HG03442 (cell line): ENCODE data around the gene KSR1.

Experiments used
- ATAC-seq: cut with Tn5 transposase; IDR thresholded peaks from one replicate; pipeline ENCODE4 v1.9.1; 2021; ENCODE audit warnings: mild to moderate bottlenecking, moderate library complexity; ENCODE audit not compliant: unreplicated experiment

The KSR1 gene

GRCh38 chr17:27566671-27567562 is 110.7 kb downstream of the KSR1 start:
- no peak for ATAC-seq

GRCh38 chr17:27567563-27567859 is 111.3 kb downstream of the KSR1 start:
- no peak for ATAC-seq

- ATAC-seq: no peak
These were observed 112.0 kb downstream of the KSR1 start for GRCh38 chr17:27568216-27568615.

DNA sequence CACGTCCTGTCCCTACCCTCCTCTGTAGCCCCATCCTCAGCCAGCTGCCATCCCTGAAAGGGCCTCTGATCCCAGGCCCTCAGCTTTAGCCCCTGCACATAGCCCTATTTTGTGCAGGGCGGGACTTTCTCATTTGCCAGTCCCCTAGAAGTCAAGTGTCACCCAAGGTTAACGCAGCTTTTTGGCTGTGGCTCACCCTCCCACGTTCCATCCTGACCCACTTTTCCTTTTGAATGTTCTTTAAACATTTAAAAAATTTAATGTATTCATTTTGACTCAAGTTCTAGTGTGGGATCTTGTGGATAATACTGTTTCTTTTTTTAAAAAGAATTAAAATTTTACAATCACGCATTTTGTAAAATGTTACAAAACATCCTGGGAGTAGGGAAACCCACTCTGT is 112.6 kb downstream of the KSR1 start:
- no peak for ATAC-seq

DNA sequence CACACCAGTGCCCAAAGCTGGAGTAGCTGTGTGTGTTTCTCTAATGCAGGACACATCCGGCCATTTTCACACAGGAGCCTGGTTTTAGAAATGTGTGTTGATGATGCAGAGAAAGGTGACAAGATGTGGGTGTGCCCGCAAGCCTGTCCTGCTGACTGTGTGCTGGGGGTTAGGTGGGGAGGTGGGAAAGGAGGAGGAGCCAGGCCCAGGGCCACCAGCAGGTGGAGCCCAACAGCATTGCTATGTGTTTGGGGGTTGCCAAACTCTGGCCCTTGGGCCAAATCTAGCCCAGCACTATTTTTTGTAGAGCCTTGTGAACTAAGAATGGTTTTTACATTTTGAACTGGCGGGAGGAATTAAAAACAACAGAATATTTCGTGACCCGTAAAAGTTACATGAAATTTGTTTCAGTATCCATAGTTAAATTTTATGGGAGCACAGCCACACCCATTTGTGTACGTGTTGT is 113.0 kb downstream of the KSR1 start:
- peak; percentile 54 for ATAC-seq

DNA sequence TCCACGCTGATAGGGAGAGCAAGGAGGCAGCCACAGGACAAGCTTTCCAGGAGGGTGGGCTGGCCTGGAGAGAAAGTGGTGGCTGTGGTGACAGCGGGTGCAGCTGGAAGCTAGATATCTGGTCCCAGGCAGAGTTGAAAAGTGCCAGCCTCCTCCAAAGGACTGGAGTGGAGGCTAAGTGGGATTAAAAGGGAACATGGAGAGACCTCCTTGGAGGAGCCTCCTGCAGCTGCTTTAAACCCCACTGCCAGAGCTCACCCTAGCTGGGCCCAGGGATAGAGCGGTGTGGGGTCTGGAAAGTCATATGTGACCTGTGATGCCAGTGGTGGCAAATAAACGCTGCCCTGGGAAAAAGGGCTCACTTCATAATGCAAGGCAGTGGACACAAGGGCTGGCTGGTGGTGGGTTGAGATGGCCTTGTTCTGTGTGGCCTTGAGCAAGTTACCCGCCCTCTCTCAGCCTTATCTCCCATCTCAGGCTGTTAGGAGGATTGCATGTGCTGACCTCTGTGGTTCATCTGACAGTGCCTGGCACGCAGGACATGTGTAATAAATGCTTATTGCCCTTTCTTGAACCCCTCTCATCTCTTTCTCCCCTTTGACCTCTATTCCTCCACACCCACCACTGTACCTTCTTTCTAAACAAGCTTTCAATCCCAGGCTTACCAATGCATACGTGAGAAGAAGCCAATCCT is 113.8 kb downstream of the KSR1 start:
- no peak for ATAC-seq

DNA sequence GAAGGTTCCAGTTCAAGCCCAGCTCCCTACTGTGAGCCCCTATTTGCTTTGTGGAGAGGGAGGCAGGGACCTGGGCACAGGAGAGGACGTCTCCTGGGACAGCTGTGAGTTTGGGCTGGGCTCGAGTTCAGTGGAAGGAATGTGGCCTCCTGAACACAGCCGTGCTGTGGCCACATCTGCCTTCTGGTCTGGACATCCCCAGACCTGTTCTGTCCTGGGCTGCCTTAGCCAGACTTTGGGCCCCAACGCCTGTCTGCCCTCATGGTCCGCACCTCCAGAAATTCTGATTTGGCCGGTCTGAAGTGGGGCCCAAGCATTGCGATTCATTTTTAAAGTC is 114.3 kb downstream of the KSR1 start:
- ATAC-seq: no peak

- no peak for ATAC-seq
These were observed 115.5 kb downstream of the KSR1 start for GRCh38 chr17:27571563-27572352.

GRCh38 chr17:27572665-27573064 is 116.4 kb downstream of the KSR1 start:
- no peak for ATAC-seq

GRCh38 chr17:27573548-27573947 is 117.3 kb downstream of the KSR1 start:
- no peak for ATAC-seq

GRCh38 chr17:27573971-27574525 is 117.8 kb downstream of the KSR1 start:
- no peak for ATAC-seq

DNA sequence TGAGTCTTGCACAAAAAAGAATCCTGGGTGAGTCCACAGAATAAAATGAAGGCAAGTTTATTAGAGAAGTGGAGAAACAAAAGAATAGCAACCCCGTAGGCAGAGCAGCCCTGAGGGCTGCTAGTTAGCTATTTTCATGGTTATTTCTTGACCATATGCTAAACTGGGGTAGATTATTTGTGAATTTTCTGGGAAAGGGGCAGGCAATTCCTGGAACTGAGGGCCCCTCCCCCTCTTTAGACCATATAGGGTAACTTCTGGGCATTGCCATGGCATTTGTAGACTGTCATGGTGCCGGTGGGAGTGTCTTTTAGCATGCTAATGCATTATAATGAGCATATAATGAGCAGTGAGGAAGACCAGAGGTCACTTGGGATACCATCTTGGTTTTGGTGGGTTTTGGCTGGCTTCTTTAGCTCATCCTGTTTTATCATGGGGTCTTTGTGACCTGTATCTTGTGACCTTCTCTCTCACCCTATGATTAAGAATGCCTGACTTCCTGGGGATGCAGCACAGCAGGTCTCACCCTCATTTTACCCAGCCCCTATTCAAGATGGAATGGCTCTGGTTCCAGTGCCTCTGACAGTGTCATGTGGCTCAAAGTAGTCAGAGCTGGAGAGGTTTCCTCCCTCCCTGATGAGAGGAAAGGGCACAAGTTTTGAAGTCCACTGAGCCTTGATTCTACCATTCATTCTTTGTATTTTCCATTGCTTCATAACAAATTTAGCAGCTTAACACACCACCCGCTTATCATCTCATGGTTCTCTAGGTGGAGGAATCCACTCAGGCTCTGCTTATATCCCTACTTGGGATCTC is 119.1 kb downstream of the KSR1 start:
- no peak for ATAC-seq

GRCh38 chr17:27575912-27576252 is 119.6 kb downstream of the KSR1 start:
- no peak for ATAC-seq

DNA sequence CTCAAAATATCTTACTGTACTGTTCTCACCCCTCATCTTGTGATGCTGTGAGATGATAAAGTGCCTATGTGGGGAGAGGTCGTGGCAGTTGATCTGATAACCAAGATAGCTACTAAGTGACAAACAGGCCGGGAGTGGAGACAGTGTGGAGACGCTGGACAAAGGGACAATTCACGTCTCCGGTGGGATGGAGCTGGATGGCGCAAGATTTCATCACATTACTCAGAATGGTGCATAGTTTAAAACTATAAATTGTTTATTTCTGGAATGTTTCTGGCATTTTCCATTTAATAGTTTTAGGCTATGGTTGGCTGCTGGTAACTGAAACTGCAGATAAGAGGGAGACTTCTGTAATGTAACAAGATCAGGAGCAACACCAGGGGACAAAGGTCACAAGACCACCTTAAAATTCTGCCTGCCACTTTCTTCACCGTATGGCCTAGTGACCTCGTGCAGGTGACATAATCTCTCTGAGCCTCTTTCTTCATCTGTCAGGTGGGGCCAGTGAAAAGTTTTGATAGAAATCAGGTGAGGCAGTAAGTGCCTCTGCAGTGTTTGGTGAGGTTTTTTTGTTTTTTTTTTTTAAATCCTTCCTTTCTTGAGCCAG is 120.3 kb downstream of the KSR1 start:
- ATAC-seq: no peak

- ATAC-seq: no peak
These were observed 121.0 kb downstream of the KSR1 start for GRCh38 chr17:27577121-27577761.

DNA sequence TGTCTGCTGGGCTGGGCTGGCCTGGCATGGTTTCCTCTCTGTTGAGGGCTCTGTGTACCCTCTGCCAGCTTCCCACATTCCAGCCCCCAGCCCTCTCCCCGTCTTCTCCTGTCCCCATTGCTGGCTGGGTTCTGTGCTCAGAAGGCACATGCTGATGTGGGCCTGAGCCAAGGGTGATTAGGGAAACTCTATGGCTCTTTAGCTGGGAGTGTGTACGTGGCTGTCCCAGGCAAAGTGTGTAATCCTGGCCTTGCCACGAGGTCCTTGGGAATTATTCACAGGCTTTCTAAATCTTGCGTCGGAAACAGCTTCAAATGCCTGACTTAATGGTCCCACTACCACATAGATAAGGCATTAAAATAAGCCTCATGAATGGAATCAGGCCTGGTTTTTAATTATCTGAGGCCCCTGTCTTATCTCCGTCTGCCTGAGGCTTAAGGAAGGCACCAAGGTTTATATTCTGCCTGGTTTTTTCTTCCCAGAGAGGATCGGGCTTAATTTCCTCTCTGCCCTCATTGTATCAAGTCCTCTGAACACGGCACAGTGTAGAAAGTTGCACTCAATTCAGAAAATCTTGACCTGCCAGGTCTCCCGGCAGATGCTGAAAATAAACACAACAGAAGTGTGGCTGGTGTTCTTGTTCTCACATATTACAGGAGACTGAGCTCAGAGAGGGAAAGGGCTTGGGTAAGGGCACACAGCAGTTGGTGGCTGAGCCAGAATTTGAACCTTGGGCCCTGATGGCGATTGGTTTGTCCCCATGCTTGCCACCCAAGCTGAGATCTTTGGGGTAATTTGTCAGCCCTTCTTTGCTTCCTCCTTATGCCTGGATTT is 121.9 kb downstream of the KSR1 start:
- no peak for ATAC-seq

DNA sequence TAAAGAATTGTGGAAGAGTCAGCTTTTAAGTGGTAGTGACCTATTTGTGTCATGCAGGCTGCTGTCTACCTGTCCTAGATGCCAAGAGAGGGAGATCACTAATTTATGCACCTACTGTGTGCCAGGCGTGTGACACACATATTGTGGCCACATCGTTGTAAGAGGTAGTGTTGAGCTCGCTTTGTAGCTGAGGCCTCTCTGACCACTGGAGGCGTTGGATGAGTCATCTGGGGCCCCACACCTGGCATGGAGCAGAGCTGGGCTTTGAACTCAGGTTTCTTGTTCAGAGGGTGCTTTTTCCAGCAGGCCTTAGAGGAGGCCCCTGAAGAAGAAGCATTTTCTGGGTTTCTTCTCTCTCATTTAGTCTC is 122.5 kb downstream of the KSR1 start:
- ATAC-seq: peak; percentile 88

GRCh38 chr17:27579304-27579703 is 123.1 kb downstream of the KSR1 start:
- ATAC-seq: no peak

- no peak for ATAC-seq
These were observed 123.7 kb downstream of the KSR1 start for GRCh38 chr17:27579897-27580321.
